HepG2 (cell line): ENCODE measurements around the gene SPDYE16. TPM values are rescaled to one million over a fixed set of nuclear protein-coding genes. Genes with fewer than 3 reads are reported as not detected.
A peak's percentile ranks its signal among the peaks of the same experiment; 100 is the strongest.

Experiments used
- CTCF ChIP-seq: sonication (generic); formaldehyde crosslinking; IDR thresholded peaks from 2 replicates; pipeline ENCODE4 v1.5.0; 2020; ENCODE audit warnings: mild to moderate bottlenecking, missing genetic modification reagents, moderate library complexity
- EED ChIP-seq: sonication (generic); formaldehyde crosslinking; IDR thresholded peaks from 2 replicates; pipeline ENCODE4 v1.5.0; 2020; ENCODE audit warnings: mild to moderate bottlenecking, missing genetic modification reagents
- IRF9 ChIP-seq: sonication (generic); formaldehyde crosslinking; IDR thresholded peaks from 2 replicates; pipeline ENCODE4 v1.8.0; 2022; ENCODE audit warnings: missing genetic modification reagents, mild to moderate bottlenecking, borderline replicate concordance
- MIXL1 ChIP-seq: IDR thresholded peaks from 2 replicates; pipeline ENCODE4 v1.6.1; 2016
- MNT ChIP-seq: fragments of 450-650 bp; IDR thresholded peaks from 2 replicates; pipeline ENCODE4 v1.6.1; 2016
- MYPOP ChIP-seq: sonication (generic); formaldehyde crosslinking; IDR thresholded peaks from 2 replicates; pipeline ENCODE4 v1.8.1; 2023; ENCODE audit warnings: mild to moderate bottlenecking, moderate library complexity, missing genetic modification reagents
- SKI ChIP-seq: fragments of 450-650 bp; IDR thresholded peaks from one replicate; pipeline ENCODE4 v1.6.1; 2018; ENCODE audit warnings: mild to moderate bottlenecking; ENCODE audit not compliant: partially characterized antibody
- SPEN ChIP-seq: sonication (generic); formaldehyde crosslinking; IDR thresholded peaks from 2 replicates; pipeline ENCODE4 v1.5.1; 2020; ENCODE audit warnings: low read depth, mild to moderate bottlenecking, missing genetic modification reagents
- TAF1 ChIP-seq: sonication (generic); formaldehyde crosslinking; IDR thresholded peaks from 2 replicates; pipeline ENCODE4 v1.4.0; 2020; ENCODE audit warnings: missing genetic modification reagents
- TARDBP ChIP-seq: sonication (generic); formaldehyde crosslinking; IDR thresholded peaks from 2 replicates; pipeline ENCODE4 v1.8.0; 2022; ENCODE audit warnings: mild to moderate bottlenecking, missing genetic modification reagents
- TFDP1 ChIP-seq: IDR thresholded peaks from 2 replicates; pipeline ENCODE4 v1.6.1; 2016; ENCODE audit warnings: missing compliant biosample characterization, missing genetic modification reagents, borderline replicate concordance
- THAP11 ChIP-seq: IDR thresholded peaks from 2 replicates; pipeline ENCODE4 v1.6.1; 2016; ENCODE audit warnings: missing biosample characterization, missing genetic modification reagents
- ZBTB20 ChIP-seq: sonication (generic); formaldehyde crosslinking; IDR thresholded peaks from 2 replicates; pipeline ENCODE4 v1.8.1; 2023; ENCODE audit warnings: missing genetic modification reagents, low read depth, mild to moderate bottlenecking, borderline replicate concordance
- ZBTB26 ChIP-seq: IDR thresholded peaks from 2 replicates; pipeline ENCODE4 v1.6.1; 2016; ENCODE audit warnings: missing compliant biosample characterization, missing genetic modification reagents, borderline replicate concordance
- ZFX ChIP-seq: sonication (generic); formaldehyde crosslinking; IDR thresholded peaks from 2 replicates; pipeline ENCODE4 v1.4.0; 2020; ENCODE audit warnings: mild to moderate bottlenecking, low read depth, missing genetic modification reagents, moderate library complexity
- ZMAT3 ChIP-seq: sonication (generic); formaldehyde crosslinking; conservative IDR thresholded peaks from 2 replicates; pipeline ENCODE4 v1.7.0; 2021; ENCODE audit warnings: missing genetic modification reagents
- ZNF230 ChIP-seq: sonication (generic); formaldehyde crosslinking; IDR thresholded peaks from 2 replicates; pipeline ENCODE4 v1.4.0; 2020; ENCODE audit warnings: mild to moderate bottlenecking, missing genetic modification reagents
- ZNF432 ChIP-seq: sonication (generic); formaldehyde crosslinking; IDR thresholded peaks from 2 replicates; pipeline ENCODE4 v1.5.0; 2020; ENCODE audit warnings: missing genetic modification reagents, mild to moderate bottlenecking, borderline replicate concordance
- ZNF563 ChIP-seq: sonication (generic); formaldehyde crosslinking; IDR thresholded peaks from 2 replicates; pipeline ENCODE4 v1.8.0; 2022; ENCODE audit warnings: mild to moderate bottlenecking, moderate library complexity, missing genetic modification reagents
- ZNF850 ChIP-seq: sonication (generic); formaldehyde crosslinking; conservative IDR thresholded peaks from 2 replicates; pipeline ENCODE4 v1.9.0; 2021; ENCODE audit warnings: mild to moderate bottlenecking, missing genetic modification reagents
- polyA plus RNA-seq, 8 experiments: library from polyadenylated mRNA; depleted of rRNA in 3 of 8; stranded (reverse) in 7 of 8; unstranded in 1 of 8; fragments of >200 nt; fragmentation: Illumina TruSeq in 4 of 8; extraction: Trizol in 4 of 8; gene quantifications; 2 replicates each; pipeline versions ENCODE4 v1.2.1 to v1.2.3, GENCODE V29; 2011 to 2016; ENCODE audit warnings: low read depth in 4 of 8, missing spikeins in 1 of 8, mixed read lengths in 1 of 8; ENCODE audit not compliant: insufficient read depth in 1 of 8
- total RNA-seq, 5 experiments: library from RNA; depleted of rRNA; stranded (reverse); fragments of >200 nt; fragmentation: Illumina TruSeq; extraction: Trizol; gene quantifications; 2 replicates each; pipeline ENCODE4 v1.2.3, GENCODE V29; 2016; ENCODE audit warnings: low read depth in 1 of 5

The SPDYE16 gene
- total and polyA plus RNA-seq, 2 of the 13 experiments (the other 11 are each of a cell fraction or from before 2014, with no cell fraction given) = 0.11 TPM; not detected in 1

GRCh38 chr7:76549025-76549854 lies 6.1 kb upstream of the SPDYE16 start (continued):
- TF ChIP-seq SPEN (CRISPR knock-in tag) (peak; percentile 87), MNT (peak; percentile 56), ZBTB20 (peak; percentile 33; the same call in 1 of the 2 replicates), MIXL1 (peak; percentile 52; the same call in 1 of the 2 replicates), ZFX (CRISPR knock-in tag) (peak; percentile 96), ZNF230 (CRISPR knock-in tag) (peak; percentile 60; the same call in 1 of the 2 replicates), MYPOP (peak; percentile 58; the same call in 1 of the 2 replicates), TAF1 (peak; percentile 92), TARDBP (peak; percentile 84), THAP11 (peak; percentile 95), CTCF (peak; percentile 8; the same call in 1 of the 2 replicates), ZNF432 (CRISPR knock-in tag) (0 out of 2 replicates have a peak, but pooled peaks have one; percentile 81), ZMAT3 (peak; percentile 91), ZNF850 (CRISPR knock-in tag) (0 out of 2 replicates have a peak, but pooled peaks have one; percentile 63), TFDP1 (CRISPR knock-in tag) (peak; percentile 71; the same call in 1 of the 2 replicates), ZBTB26 (CRISPR knock-in tag) (peak; percentile 19; the same call in 1 of the 2 replicates), ZNF563 (peak; percentile 73; the same call in 1 of the 2 replicates), SKI (peak; percentile 71), EED (peak; percentile 35; the same call in 1 of the 2 replicates), IRF9 (peak; percentile 81)
